GM18517 (cell line): Measurements from ENCODE around the gene PGP.

Experiments used
- ATAC-seq: cut with Tn5 transposase; IDR thresholded peaks from one replicate; pipeline ENCODE4 v1.9.1; 2021; ENCODE audit warnings: mild to moderate bottlenecking, moderate library complexity; ENCODE audit not compliant: unreplicated experiment

The PGP gene

GRCh38 chr16:2200313-2200712 is 14.3 kb downstream of the PGP start:
- ATAC-seq: no peak

GRCh38 chr16:2199621-2200139 is 15.0 kb downstream of the PGP start:
- ATAC-seq: no peak

GRCh38 chr16:2199095-2199494 is 15.5 kb downstream of the PGP start:
- ATAC-seq: no peak

- no peak for ATAC-seq
These were observed 16.4 kb downstream of the PGP start for GRCh38 chr16:2198283-2198682.

- no peak for ATAC-seq
These were observed 16.9 kb downstream of the PGP start for GRCh38 chr16:2197765-2198164.

GRCh38 chr16:2196981-2197511 is 17.6 kb downstream of the PGP start:
- ATAC-seq: no peak

GRCh38 chr16:2196162-2196980 is 18.3 kb downstream of the PGP start, which contains the start of gene CASKIN1:
Gene CASKIN1, minus strand, starts transcription at chr16:2196605. Its CDS starts 173 bp downstream, at chr16:2196432.
- ATAC-seq: no peak

- no peak for ATAC-seq
These were observed 19.1 kb downstream of the PGP start for GRCh38 chr16:2195322-2196161.

- ATAC-seq: no peak
These were observed 19.8 kb downstream of the PGP start for GRCh38 chr16:2194852-2195321.

- no peak for ATAC-seq
These were observed 20.3 kb downstream of the PGP start for GRCh38 chr16:2194166-2194834.

GRCh38 chr16:2191446-2191706 is 23.3 kb downstream of the PGP start:
- ATAC-seq: no peak

- ATAC-seq: no peak
These were observed 23.8 kb downstream of the PGP start for GRCh38 chr16:2190659-2191445.

GRCh38 chr16:2190002-2190658 is 24.5 kb downstream of the PGP start:
- no peak for ATAC-seq

GRCh38 chr16:2189252-2189893 is 25.3 kb downstream of the PGP start:
- ATAC-seq: no peak

- no peak for ATAC-seq
These were observed 26.2 kb downstream of the PGP start for GRCh38 chr16:2188395-2188794.

- no peak for ATAC-seq
These were observed 27.4 kb downstream of the PGP start for GRCh38 chr16:2187212-2187611.

- ATAC-seq: no peak
These were observed 28.1 kb downstream of the PGP start for GRCh38 chr16:2186505-2186904.

GRCh38 chr16:2186064-2186463 is 28.6 kb downstream of the PGP start:
- no peak for ATAC-seq

GRCh38 chr16:2184962-2185361 is 29.7 kb downstream of the PGP start:
- no peak for ATAC-seq
